HG02588 (cell line): Measurements from ENCODE around the gene MED15.
"Not testable (repeated sequence)": the region's sequence is repeated elsewhere in the genome, so short reads cannot be mapped to it uniquely, and the experiment has no call there.

Experiments used
- ATAC-seq: cut with Tn5 transposase; IDR thresholded peaks from one replicate; pipeline ENCODE4 v1.9.1; 2021; ENCODE audit warnings: mild to moderate bottlenecking, moderate library complexity; ENCODE audit not compliant: unreplicated experiment

Gene MED15

DNA sequence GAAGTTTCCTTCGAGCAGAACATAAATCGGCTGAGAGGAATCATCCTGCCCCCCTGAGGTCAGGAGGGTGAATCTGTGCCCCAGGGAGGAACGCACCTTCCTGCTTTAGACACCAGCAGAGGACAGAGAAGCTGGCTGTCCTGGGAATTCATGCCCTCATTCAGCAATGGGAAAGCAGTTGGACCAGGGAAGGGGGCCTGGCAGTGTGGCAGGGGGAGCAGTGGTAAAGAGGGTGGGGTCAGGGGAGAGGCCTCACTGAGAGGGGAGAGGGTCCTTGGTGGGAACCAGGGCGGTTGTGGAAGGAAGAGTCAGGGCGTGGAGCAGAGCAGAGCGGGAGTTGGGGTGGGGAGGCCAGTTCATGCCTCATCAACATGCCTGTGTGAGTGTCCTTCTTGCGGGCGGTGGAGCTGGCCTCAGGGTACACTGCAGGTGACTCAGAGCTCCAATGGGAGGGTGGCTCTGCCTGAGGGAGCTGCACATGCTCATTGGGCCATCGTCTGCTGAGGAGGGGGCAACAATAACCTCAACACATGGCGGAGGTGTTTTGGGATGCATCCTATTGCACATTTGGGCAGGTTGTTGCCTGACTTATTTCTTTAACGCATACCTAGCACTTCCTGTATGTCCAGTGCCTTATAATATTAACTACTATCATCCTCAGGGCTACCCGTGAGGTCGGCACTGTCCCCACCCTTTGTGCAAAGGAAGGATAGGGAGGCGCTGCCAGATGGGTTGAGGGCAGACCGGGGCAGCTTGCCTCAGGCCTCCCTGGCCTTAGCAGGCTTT, 23.2 kb downstream of the MED15 start:
- ATAC-seq: no peak

GRCh38 chr22:20531154-20531403, 23.7 kb downstream of the MED15 start:
- no peak for ATAC-seq

GRCh38 chr22:20531404-20532201, 24.2 kb downstream of the MED15 start:
- no peak for ATAC-seq

DNA sequence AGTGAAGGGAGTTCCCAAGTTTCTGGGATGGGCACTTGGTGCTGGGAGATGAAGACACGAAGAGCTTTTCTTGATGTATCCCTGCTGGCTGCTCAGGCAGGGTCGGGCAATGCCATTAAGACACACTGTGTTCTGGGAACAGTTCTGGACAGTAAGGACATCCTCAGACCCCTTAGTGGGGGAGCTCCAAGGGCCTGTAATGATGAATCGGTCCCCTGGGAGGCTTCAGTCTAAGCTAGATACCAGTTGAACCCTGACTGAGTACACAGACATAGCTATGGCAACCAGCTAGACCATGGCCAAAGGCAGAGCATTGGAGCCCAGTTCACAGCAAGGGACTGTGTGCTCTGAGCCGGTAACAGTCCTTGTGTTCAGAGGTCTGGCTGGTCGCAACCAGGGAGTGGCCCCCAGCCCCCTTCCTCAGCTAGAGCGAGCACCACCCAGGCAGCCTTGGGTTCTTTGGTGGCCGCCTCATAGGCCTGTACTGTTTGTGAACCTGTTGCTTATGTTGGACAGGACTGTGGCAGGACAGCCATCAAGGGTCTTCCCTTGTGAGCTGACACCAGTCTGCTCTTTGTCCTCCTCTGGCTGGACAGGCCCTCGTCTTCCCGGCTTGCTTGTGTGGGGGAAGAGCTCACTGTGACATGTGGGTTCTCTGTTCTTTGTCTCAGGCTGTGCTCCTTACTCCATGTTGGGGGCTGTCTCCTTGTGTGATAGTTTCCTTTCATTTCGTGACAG, 25.0 kb downstream of the MED15 start:
- ATAC-seq: no peak

- no peak for ATAC-seq
These were observed 25.9 kb downstream of the MED15 start for GRCh38 chr22:20533095-20533878.

- ATAC-seq: no peak
These were observed 26.5 kb downstream of the MED15 start for GRCh38 chr22:20533879-20534265.

- ATAC-seq: no peak
These were observed 29.3 kb downstream of the MED15 start for GRCh38 chr22:20536590-20537324.

DNA sequence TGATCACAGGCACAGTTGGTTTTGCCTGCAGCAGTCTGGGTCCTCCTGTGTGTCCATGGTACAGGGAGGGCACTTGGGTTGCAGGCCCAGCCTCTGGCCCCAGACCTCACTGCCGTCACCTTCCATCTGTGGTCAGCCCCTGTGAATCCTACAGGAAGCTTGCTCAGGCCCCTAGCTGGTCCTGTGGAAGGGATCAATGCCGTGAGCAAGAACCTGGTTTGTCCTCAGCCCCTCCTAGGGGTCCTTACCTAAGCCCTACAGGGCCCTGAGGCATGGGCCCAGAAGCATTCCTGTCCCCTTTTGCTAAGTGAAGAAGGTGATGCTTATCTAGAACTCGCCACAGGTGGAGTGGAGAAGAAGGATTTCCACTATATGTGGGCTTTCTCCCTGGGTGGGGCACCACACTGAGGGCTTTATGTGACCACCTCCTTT, 29.9 kb downstream of the MED15 start:
- no peak for ATAC-seq

DNA sequence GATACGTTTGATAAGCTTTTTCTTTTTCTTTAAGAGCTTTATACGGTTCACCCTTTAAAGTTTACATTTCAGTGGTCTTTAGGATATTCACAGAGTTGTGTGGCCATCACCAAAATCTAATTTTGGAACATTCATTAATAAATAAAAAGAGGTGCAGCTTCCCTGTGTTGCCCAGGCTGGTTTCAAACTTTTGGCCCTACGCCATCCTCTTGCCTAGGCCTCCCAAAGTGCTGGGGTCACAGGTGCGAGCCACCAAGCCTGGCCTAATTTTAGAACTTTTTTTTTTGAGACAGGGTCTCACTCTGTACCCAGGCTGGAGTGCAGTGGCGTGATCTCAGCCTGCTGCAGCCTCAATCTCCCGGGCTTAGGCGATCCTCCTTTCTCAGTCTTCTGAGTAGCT, 30.6 kb downstream of the MED15 start:
- ATAC-seq: no peak

- ATAC-seq: not testable (repeated sequence)
These were observed 31.5 kb downstream of the MED15 start for GRCh38 chr22:20538875-20539274.

GRCh38 chr22:20542055-20542454, 34.6 kb downstream of the MED15 start:
- no peak for ATAC-seq

DNA sequence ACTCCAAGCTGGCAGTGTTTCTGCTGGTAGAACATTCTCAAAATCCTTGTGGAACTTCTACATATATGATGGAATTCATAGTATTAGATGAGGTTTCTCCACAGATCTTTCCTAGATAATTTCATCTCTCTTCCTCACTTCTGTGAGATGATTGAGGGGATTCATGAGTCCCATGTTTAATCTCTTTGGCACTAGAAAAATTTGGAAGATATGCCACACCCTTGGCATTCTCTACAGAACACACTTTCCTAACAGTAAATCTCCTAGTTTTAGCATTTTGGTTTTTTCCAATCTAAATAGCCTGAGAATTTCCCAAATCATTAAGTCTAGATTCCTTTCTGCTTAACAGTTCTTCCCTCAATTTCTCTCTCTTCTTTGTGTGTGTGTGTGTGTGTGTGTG, 35.3 kb downstream of the MED15 start:
- ATAC-seq: no peak

DNA sequence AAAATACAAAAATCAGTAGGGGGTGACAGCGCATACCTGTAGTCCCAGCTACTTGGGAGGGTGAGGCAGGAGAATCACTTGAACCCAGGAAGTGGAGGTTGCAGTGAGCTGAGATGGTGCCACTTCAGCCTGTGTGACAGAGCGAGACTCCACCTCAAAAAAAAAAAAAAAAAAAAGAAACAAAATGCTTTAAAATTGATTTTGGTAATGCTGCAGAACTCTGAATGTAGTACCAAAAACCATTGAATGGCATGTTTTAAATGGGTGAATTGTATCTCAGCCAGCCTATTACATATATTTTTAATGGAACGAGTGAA, 37.9 kb downstream of the MED15 start:
- not testable (repeated sequence) for ATAC-seq

GRCh38 chr22:20545681-20546521, 38.5 kb downstream of the MED15 start:
- ATAC-seq: no peak

DNA sequence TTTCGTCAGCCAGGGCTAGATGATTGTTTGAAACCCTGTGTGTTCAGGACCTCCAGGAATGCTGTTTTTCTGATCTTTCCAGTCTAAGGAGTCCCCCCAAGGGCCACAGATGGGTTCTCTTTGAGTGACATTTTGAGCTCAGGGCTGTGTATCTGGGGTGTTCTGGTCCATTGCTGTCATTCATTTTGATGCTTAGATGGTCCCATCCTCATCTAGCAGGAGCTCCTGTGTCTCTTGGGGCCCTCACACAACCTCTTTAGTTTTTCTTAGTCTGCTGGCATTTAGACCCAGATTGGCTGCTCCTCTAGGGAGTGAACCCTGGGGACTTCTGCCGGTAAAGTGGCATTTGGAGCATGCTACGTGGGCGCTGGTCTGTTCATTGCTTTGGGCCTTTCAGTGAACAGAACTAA, 39.1 kb downstream of the MED15 start:
- no peak for ATAC-seq

GRCh38 chr22:20547029-20547428, 39.6 kb downstream of the MED15 start:
- ATAC-seq: no peak

DNA sequence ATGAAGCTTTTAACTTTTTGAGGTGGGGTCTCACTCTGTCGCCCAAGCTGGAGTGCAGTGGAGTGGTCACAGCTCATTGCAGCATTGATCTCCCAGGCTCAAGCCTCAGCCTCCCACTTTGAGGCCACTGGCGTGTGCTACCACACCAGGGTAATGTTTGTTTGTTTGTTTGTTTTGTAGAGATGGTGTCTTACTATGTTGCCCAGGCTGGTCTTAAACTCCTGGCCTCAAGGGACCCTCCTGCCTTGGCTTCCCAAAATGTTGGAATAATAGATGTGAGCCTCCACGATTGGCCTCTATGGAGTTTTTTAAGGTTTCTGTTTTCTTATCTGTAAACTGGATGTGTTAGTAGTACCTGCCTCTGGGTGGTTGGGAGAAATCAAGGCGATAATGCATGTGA, 41.4 kb downstream of the MED15 start:
- no peak for ATAC-seq

DNA sequence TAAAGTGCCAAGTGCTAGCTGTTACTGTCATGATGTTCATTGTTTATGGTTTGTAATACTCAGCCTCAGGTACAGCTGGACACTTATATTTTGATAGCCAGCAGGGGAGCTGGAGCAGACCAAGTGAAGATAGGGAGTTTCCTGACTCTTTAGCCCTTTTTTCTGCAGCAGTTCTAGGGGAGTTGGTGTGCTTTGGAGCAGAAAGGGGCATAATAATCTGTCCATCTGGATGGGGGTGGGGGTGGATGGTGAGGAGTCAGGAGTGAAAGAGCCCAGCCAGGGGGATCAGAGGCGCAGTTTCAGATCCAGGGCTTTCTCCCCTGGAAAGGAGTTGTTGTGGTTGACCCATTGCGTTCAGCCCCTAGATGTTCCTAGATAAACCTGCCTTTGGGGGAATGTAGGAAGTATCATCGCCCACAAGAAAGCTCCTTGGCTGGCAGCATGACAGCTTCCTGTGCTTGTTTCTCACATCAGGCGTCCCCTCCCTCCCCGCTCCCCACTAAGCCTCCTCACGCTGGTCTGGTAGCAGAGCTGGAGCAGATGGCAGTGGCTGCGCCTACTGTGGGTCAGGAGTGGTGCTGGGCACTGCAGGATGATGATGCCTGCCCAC, 41.9 kb downstream of the MED15 start:
- ATAC-seq: no peak
